Muscle of leg (tissue), 11 donors: ENCODE measurements around the gene TBC1D23. TPM values are rescaled to one million over a fixed set of nuclear protein-coding genes. Genes with fewer than 3 reads are reported as not detected.
"Not testable (repeated sequence)": the region's sequence is repeated elsewhere in the genome, so short reads cannot be mapped to it uniquely, and the experiment has no call there.

ENCODE experiments used
- DNase-seq: peaks from one replicate; pipeline ENCODE4 v3.0.0; 2013
- H3K27ac ChIP-seq: one replicate; pipeline ENCODE4 v1.5.1; 2013; ENCODE audit warnings: mild to moderate bottlenecking, low read length, control low read depth
- H3K27me3 ChIP-seq: one replicate; pipeline ENCODE4 v1.6.1; 2013; ENCODE audit warnings: low read length; ENCODE audit not compliant: control insufficient read depth, insufficient read depth
- H3K36me3 ChIP-seq: one replicate; pipeline ENCODE4 v1.6.1; 2013; ENCODE audit warnings: low read length; ENCODE audit not compliant: control insufficient read depth, insufficient read depth
- H3K4me1 ChIP-seq: one replicate; pipeline ENCODE4 v1.6.1; 2013; ENCODE audit warnings: low read length; ENCODE audit not compliant: control insufficient read depth, insufficient read depth
- H3K4me3 ChIP-seq: one replicate; pipeline ENCODE4 v1.5.1; 2013; ENCODE audit warnings: low read length, control low read depth
- H3K9me3 ChIP-seq: replicated peaks from 2 replicates; pipeline ENCODE4 v1.6.1; 2013; ENCODE audit warnings: low read depth, low read length; ENCODE audit not compliant: control insufficient read depth
- WGBS: methylation state at CpG from one replicate; pipeline ENCODE4 v1.1.5; 2013; ENCODE audit warnings: missing lambda C conversion rate; ENCODE audit not compliant: insufficient coverage; 5-methylcytosine and 5-hydroxymethylcytosine counted together
- polyA plus RNA-seq, 8 donors: library from polyadenylated mRNA; unstranded; fragments of 120-200 nt; gene quantifications; one replicate each; pipeline versions ENCODE4 v1.2.1 to v1.2.3, GENCODE V29; 2013; ENCODE audit warnings: inconsistent platforms in 1 of 8, low replicate concordance in 1 of 8; ENCODE audit not compliant: insufficient read length in 8 of 8, insufficient read depth in 1 of 8
- total RNA-seq: library from RNA; stranded (reverse); fragments of 120-200 nt; gene quantifications from one replicate; pipeline ENCODE4 v1.2.4, GENCODE V29; 2013

TBC1D23 gene
- total and polyA plus RNA-seq, 9 donors, result 27.0 to 37.3 (median 31.4) TPM

DNA sequence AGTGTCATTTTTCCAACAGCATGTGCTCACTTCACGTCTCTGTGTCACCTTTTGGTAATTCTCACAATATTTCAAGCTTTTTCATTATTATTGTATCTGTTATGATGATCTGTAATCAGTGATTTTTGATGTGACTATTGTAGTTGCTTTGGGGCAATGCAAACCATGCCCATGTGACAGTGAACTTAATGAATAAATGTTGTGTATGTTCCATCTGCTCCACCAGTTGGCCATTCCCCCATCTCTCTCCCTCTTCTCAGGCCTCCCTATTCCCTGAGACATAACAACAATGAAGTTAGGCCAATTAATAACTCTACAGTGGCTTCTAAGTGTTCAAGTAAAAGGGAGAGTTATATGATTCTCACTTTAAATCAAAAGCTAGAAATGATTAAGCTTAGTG lies 32.5 kb upstream of the TBC1D23 start:
- no peaks in the 10 kb centered on the region for H3K36me3 ChIP-seq
- DNase-seq, result no peak

DNA sequence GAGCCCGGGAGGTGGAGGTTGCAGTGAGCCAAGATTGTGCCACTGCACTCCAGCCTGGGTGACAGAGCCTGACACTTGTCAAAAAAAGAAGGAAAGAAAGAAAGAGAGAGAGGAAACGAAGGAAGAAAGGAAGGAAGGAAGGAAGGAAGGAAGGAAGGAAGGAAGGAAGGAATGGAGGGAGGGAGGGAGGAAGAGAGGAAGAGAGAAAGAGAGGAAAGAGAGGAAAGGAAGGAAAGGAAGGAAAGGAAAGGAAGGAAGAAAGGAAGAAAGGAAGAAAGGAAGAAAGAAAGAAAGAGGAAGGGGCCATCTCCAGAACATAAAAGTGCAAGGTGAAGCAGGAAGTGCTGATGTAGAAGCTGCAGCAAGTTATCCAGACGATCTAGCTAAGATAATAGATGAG lies 31.6 kb upstream of the TBC1D23 start:
- H3K9me3 ChIP-seq, H3K27me3 ChIP-seq, H3K36me3 ChIP-seq, H3K4me3 ChIP-seq, H3K27ac ChIP-seq, H3K4me1 ChIP-seq, DNase-seq: not testable (repeated sequence)
- WGBS, result 97% methylated on average over 2 of the region's 3 CpGs

More for the DNA sequence above, 32.5 kb upstream of the TBC1D23 start:
- peaks cover 5% of the 10 kb centered on the region for H3K9me3 ChIP-seq
- no peaks in the 10 kb centered on the region for H3K27me3 ChIP-seq
- H3K27ac ChIP-seq, result no peak overlapping the region
- H3K4me1 ChIP-seq, result peaks cover 3% of the 10 kb centered on the region
- no CpG with 5 or more reads among the region's 1 CpG for WGBS
- no peak overlapping the region for H3K4me3 ChIP-seq

DNA sequence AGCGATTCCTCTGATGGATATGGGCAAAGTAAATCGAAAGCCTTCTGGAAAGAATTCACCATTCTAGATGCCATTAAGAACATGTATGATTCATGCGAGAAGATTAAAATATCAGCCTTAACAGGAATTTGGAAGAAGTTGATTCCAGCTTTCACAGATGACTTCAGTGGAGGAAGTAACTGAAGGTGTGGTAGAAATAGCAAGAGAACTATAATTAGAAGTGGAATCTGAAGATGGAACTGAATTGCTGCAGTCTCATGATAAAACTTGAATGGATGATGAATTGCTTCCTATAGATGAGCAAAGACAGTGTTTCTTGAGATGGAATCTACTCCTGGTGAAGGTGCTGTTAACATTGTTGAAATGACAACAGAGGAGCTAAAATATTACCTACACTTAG lies 30.1 kb upstream of the TBC1D23 start:
- no peak overlapping the region for H3K27ac ChIP-seq
- H3K9me3 ChIP-seq, result peaks cover 5% of the 10 kb centered on the region
- H3K4me1 ChIP-seq, result peaks cover 3% of the 10 kb centered on the region
- no peaks in the 10 kb centered on the region for H3K36me3 ChIP-seq
- H3K27me3 ChIP-seq, result no peaks in the 10 kb centered on the region
- WGBS, result no CpG with 5 or more reads among the region's 3 CpGs
- DNase-seq, result no peak
- H3K4me3 ChIP-seq, result no peak overlapping the region

DNA sequence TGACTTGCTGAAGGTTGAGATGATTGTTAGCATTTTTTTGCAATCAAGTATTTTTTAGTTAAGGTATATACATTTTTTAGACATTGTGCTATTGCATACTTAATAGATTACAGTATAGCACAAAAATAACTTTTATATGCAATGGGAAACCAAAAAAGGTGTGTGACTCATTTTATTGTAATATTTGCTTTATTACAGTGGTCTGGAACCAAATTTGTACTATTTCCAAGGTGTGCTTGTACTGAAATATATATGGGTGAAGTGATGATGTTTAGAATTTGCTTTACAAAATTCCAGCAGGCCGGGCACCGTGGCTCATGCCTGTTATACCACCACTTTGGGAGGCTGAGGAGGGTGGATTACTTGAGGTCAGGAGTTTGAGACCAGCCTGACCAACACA lies 29.1 kb upstream of the TBC1D23 start:
- H3K4me3 ChIP-seq, result no peak overlapping the region
- no peaks in the 10 kb centered on the region for H3K36me3 ChIP-seq
- H3K4me1 ChIP-seq, result peaks cover 3% of the 10 kb centered on the region
- WGBS, result no CpG with 5 or more reads among the region's 2 CpGs
- DNase-seq, result no peak
- no peaks in the 10 kb centered on the region for H3K27me3 ChIP-seq
- no peak overlapping the region for H3K27ac ChIP-seq
- peaks cover 5% of the 10 kb centered on the region for H3K9me3 ChIP-seq

- no peaks in the 10 kb centered on the region for H3K27me3 ChIP-seq
- H3K9me3 ChIP-seq, result peaks cover 21% of the 10 kb centered on the region
- H3K4me1 ChIP-seq, result no peaks in the 10 kb centered on the region
- H3K4me3 ChIP-seq, result no peak overlapping the region
- H3K36me3 ChIP-seq, result no peaks in the 10 kb centered on the region
- no peak overlapping the region for H3K27ac ChIP-seq
- WGBS, result no CpG with 5 or more reads among the region's 2 CpGs
- DNase-seq, result no peak
Measured at GRCh38 chr3:100234364-100234763, 26.4 kb upstream of the TBC1D23 start.

DNA sequence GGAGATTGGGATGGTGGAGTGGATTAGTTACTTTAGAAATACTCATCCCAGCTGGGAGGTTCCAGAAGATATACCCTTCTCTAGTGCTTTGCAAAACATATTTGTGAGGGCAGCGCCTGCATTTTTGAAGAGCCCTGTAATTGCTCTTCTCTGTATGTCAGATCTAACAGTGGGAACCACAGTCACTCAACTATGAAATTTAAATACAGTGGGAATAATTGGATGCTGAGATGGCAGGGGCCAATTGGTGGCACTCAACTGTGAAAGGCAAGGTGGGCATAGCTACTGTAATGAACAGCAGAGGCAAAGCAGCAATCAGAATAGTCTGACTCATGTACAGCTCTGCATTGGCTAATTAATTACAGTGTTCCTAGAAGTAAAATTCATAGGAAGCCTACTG lies 22.2 kb upstream of the TBC1D23 start:
- H3K27ac ChIP-seq, result no peak overlapping the region
- peaks cover 19% of the 10 kb centered on the region for H3K9me3 ChIP-seq
- no peak overlapping the region for H3K4me3 ChIP-seq
- WGBS, result no CpG with 5 or more reads among the region's 1 CpG
- DNase-seq, result no peak
- H3K4me1 ChIP-seq, result no peaks in the 10 kb centered on the region
- H3K36me3 ChIP-seq, result no peaks in the 10 kb centered on the region
- H3K27me3 ChIP-seq, result no peaks in the 10 kb centered on the region

- not testable (repeated sequence) for DNase-seq, H3K27me3 ChIP-seq, H3K36me3 ChIP-seq, H3K4me3 ChIP-seq, H3K27ac ChIP-seq, H3K4me1 ChIP-seq
- no CpG with 5 or more reads among the region's 1 CpG for WGBS
- H3K9me3 ChIP-seq, result peaks cover 19% of the 10 kb centered on the region
Measured at GRCh38 chr3:100242471-100242870, 18.3 kb upstream of the TBC1D23 start.

GRCh38 chr3:100244264-100244663 lies 16.5 kb upstream of the TBC1D23 start:
- Histone ChIP-seq H3K4me1 (no peaks in the 10 kb centered on the region), H3K27ac (no peak overlapping the region), H3K36me3 (no peaks in the 10 kb centered on the region), H3K27me3 (no peaks in the 10 kb centered on the region), H3K4me3 (no peak overlapping the region), H3K9me3 (peaks cover 4% of the 10 kb centered on the region)
- DNase-seq, result no peak

DNA sequence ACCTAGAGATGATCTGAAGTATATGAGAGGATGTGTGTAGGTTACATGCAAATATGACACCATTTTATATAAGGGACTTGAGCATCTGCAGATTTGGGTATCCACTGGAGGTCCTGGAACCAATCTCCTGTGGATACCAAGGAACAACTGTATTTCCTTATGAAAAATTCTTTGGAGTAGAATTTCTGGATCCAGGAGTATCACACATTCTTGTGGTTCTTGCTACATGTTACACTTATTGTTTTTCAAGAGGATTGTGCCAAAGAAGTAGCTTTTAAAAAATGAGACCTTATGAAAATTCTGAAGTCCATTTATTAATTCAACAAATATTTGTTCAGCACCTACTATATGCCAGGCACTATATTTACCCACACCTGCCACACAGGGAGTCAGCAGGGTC lies 15.7 kb upstream of the TBC1D23 start:
- peaks cover 2% of the 10 kb centered on the region for H3K9me3 ChIP-seq
- H3K36me3 ChIP-seq, result no peaks in the 10 kb centered on the region
- DNase-seq, result no peak
- no peak overlapping the region for H3K4me3 ChIP-seq
- H3K27ac ChIP-seq, result no peak overlapping the region
- H3K4me1 ChIP-seq, result no peaks in the 10 kb centered on the region
- no peaks in the 10 kb centered on the region for H3K27me3 ChIP-seq

DNA sequence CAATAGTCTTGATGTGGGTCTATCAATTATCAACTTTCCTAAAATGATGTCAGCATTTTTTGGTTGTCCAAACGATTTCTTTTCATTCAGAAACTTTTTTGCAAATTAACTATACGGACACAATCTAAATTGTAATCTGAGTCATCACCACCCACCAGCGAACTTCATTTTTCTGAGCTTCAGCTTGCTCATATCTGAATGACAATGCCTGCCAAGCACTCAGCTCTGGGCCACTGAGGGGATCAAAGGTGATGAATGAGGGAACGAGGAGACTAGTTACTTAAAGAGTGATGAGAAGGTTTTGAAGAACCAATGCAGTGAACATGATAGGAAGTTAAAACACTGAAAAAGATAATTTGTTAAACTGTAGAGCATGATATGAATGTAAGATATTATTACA lies 14.9 kb upstream of the TBC1D23 start:
- no peak overlapping the region for H3K4me3 ChIP-seq
- WGBS, result 80% methylated on average over 1 of the region's 4 CpGs
- no peak overlapping the region for H3K27ac ChIP-seq
- H3K9me3 ChIP-seq, result no peaks in the 10 kb centered on the region
- H3K4me1 ChIP-seq, result no peaks in the 10 kb centered on the region
- no peaks in the 10 kb centered on the region for H3K36me3 ChIP-seq
- no peak for DNase-seq
- no peaks in the 10 kb centered on the region for H3K27me3 ChIP-seq

DNA sequence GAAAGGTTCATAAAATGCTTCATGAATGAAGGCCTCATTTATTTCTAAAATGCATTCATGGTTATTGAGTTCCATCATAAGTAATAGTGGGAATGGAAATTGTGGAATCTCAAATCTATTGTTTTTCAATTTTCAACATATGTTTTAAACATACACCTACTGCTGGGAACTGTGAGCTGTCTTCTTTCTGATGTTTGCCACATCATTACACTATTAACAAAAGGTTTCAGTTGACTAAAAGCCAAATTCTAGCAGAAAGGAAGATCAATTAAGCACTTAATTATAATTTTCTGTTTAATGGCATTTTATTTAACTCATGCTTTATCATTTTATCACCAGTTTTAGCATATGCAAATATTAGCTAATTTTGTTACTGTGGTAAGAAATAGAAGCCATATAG lies 13.8 kb upstream of the TBC1D23 start:
- Histone ChIP-seq H3K4me1 (no peaks in the 10 kb centered on the region), H3K27ac (no peak overlapping the region), H3K27me3 (no peaks in the 10 kb centered on the region), H3K9me3 (no peaks in the 10 kb centered on the region), H3K4me3 (no peak overlapping the region), H3K36me3 (no peaks in the 10 kb centered on the region)
- DNase-seq, result no peak
